Lung (tissue), 12 donors: ENCODE measurements around the gene LCN1. TPM values are rescaled to one million over a fixed set of nuclear protein-coding genes. Genes with fewer than 3 reads are reported as not detected.

Experiments
- ATAC-seq: fragments of 200-7000 bp; cut with Tn5 transposase; one replicate; pipeline ENCODE4 v1.9.1; 2020; ENCODE audit warnings: moderate number of reproducible peaks; ENCODE audit not compliant: insufficient read depth, low FRiP score
- DNase-seq, 3 donors: peaks; one replicate each; pipeline ENCODE4 v3.0.0-alpha.2; 2013 to 2017
- H3K27ac ChIP-seq, 2 donors: one replicate each; pipeline ENCODE4 v1.5.1; 2013; ENCODE audit warnings: mild to moderate bottlenecking in 2 of 2, moderate library complexity in 2 of 2, control low read depth in 1 of 2, inconsistent platforms in 1 of 2, low read depth in 1 of 2, low read length in 1 of 2
- H3K27me3 ChIP-seq, 3 donors: one replicate each; pipeline ENCODE4 v1.5.1; 2013; ENCODE audit warnings: low read length in 2 of 3; ENCODE audit not compliant: control insufficient read depth in 3 of 3, insufficient read depth in 3 of 3
- H3K36me3 ChIP-seq, 4 donors: one replicate each; pipeline ENCODE4 v1.5.1; 2013; ENCODE audit warnings: low read length in 4 of 4, mild to moderate bottlenecking in 1 of 4, moderate library complexity in 1 of 4; ENCODE audit not compliant: control insufficient read depth in 4 of 4, insufficient read depth in 4 of 4
- H3K4me1 ChIP-seq, 5 donors: one replicate each; pipeline ENCODE4 v1.5.1; 2013; ENCODE audit warnings: low read length in 5 of 5, mild to moderate bottlenecking in 2 of 5, moderate library complexity in 1 of 5; ENCODE audit not compliant: control insufficient read depth in 5 of 5, insufficient read depth in 5 of 5
- H3K4me3 ChIP-seq: one replicate; pipeline ENCODE4 v1.5.1; 2013; ENCODE audit warnings: mild to moderate bottlenecking, control low read depth, moderate library complexity
- H3K9ac ChIP-seq, 2 donors: one replicate each; pipeline ENCODE4 v1.5.1; 2013; ENCODE audit warnings: low read length in 2 of 2, control low read depth in 1 of 2; ENCODE audit not compliant: insufficient read depth in 1 of 2
- H3K9me3 ChIP-seq, 4 donors: one replicate each; pipeline ENCODE4 v1.5.1; 2013; ENCODE audit warnings: low read length in 3 of 4, mild to moderate bottlenecking in 1 of 4, moderate library complexity in 1 of 4; ENCODE audit not compliant: control insufficient read depth in 4 of 4, insufficient read depth in 3 of 4
- CTCF ChIP-seq: IDR thresholded peaks from 2 replicates; pipeline ENCODE4 v1.5.1; 2012; ENCODE audit warnings: mild to moderate bottlenecking; ENCODE audit errors: control extremely low read depth, extremely low read depth
- WGBS, 2 donors: extraction: QIAGEN DNeasy Blood & Tissue Kit; methylation state at CpG; one replicate each; pipeline ENCODE4 v1.1.7; 2013; 5-methylcytosine and 5-hydroxymethylcytosine counted together
- polyA plus RNA-seq, 2 donors: library from polyadenylated mRNA; stranded (reverse); fragments of 200-250 nt; gene quantifications; one replicate each; pipeline ENCODE4 v1.2.1, GENCODE V29; 2013
- total RNA-seq, 2 donors: library from RNA; depleted of rRNA in 1 of 2; stranded (reverse); fragments of >200 nt in 1 of 2; gene quantifications; one replicate each; pipeline ENCODE4 v1.2.1, GENCODE V29; 2014 to 2021
- donor health status: control.
- donor health status: control.
- donor health status: Bipolar disorder and iron deficiency.
- donor health status: healthy.
- donor health status: DM: yes; HTN: yes; CAD: no.

Gene LCN1
- total and polyA plus RNA-seq, 4 donors, result not detected

GRCh38 chr9:135566552-135566951 lies 45.3 kb downstream of the LCN1 start:
- Histone ChIP-seq H3K27ac (no peak overlapping the region), H3K9ac (no peak overlapping the region), H3K4me1 (no peaks in the 10 kb centered on the region), H3K4me3 (no peak overlapping the region), H3K9me3 (peaks cover 0 to 7% (median 3%) of the 10 kb centered on the region in 4 donors), H3K27me3 (no peaks in the 10 kb centered on the region), H3K36me3 (no peaks in the 10 kb centered on the region)
- ATAC-seq, result no peak
- no peak for TF ChIP-seq CTCF
- WGBS, 2 donors, result 64 to 65% methylated on average over 10 of the region's 10 CpGs
- no peak for DNase-seq

GRCh38 chr9:135567311-135567710 lies 46.1 kb downstream of the LCN1 start:
- DNase-seq, result no peak
- WGBS, 2 donors, result 57 to 66% methylated on average over 9 of the region's 9 CpGs
- no peaks in the 10 kb centered on the region for H3K36me3 ChIP-seq
- ATAC-seq, result no peak
- peaks cover 0 to 4% (median 3%) of the 10 kb centered on the region in 4 donors for H3K9me3 ChIP-seq
- no peaks in the 10 kb centered on the region for H3K4me1 ChIP-seq
- no peak overlapping the region for H3K9ac ChIP-seq
- H3K4me3 ChIP-seq, result no peak overlapping the region
- no peak overlapping the region for H3K27ac ChIP-seq
- H3K27me3 ChIP-seq, result no peaks in the 10 kb centered on the region
- no peak for TF ChIP-seq CTCF

- Histone ChIP-seq H3K9ac (no peak overlapping the region), H3K4me1 (no peaks in the 10 kb centered on the region), H3K9me3 (peaks cover 0 to 4% (median 3%) of the 10 kb centered on the region in 4 donors), H3K27ac (no peak overlapping the region), H3K27me3 (no peaks in the 10 kb centered on the region), H3K4me3 (no peak overlapping the region), H3K36me3 (no peaks in the 10 kb centered on the region)
- no peak for DNase-seq
- ATAC-seq, result no peak
- no peak for TF ChIP-seq CTCF
- 90 to 96% methylated on average over 6 of the region's 6 CpGs for WGBS, 2 donors
These were observed 46.8 kb downstream of the LCN1 start for GRCh38 chr9:135568026-135568425.

- Histone ChIP-seq H3K27me3 (no peaks in the 10 kb centered on the region), H3K27ac (no peak overlapping the region), H3K9ac (no peak overlapping the region), H3K4me3 (no peak overlapping the region), H3K4me1 (no peaks in the 10 kb centered on the region), H3K9me3 (peaks cover 0 to 5% (median 3%) of the 10 kb centered on the region in 4 donors), H3K36me3 (no peaks in the 10 kb centered on the region)
- TF ChIP-seq CTCF, result no peak
- 39 to 47% methylated on average over 3 of the region's 3 CpGs for WGBS, 2 donors
- ATAC-seq, result no peak
- no peak for DNase-seq
These were observed 49.2 kb downstream of the LCN1 start for GRCh38 chr9:135570456-135570855.
